GM12878 (cell line): ENCODE results near the gene LYL1. TPM values are rescaled to one million over a fixed set of nuclear protein-coding genes. Genes with fewer than 3 reads are reported as not detected.

Source experiments
- ETV6 ChIP-seq, 2 experiments: fragments of 450-650 bp in 1 of 2; IDR thresholded peaks in 1 of 2; conservative IDR thresholded peaks in 1 of 2; 2 replicates each; pipeline ENCODE4 v1.6.1; 2014; ENCODE audit warnings: antibody characterized with exemption in 1 of 2, borderline replicate concordance in 1 of 2, low read depth in 1 of 2, mild to moderate bottlenecking in 1 of 2, moderate library complexity in 1 of 2
- FOS ChIP-seq: IDR thresholded peaks from 3 replicates; pipeline ENCODE4 v1.6.1; 2011; ENCODE audit warnings: borderline replicate concordance; ENCODE audit not compliant: insufficient read length; ENCODE audit errors: extremely low read depth
- GABPA ChIP-seq: IDR thresholded peaks from 2 replicates; pipeline ENCODE4 v1.6.1; 2014; ENCODE audit warnings: antibody characterized with exemption, low read depth, mild to moderate bottlenecking, inconsistent platforms
- NBN ChIP-seq: fragments of 450-650 bp; IDR thresholded peaks from 2 replicates; pipeline ENCODE4 v1.6.1; 2016
- POLR2A ChIP-seq: IDR thresholded peaks from 2 replicates; pipeline ENCODE4 v1.6.1; 2011; ENCODE audit warnings: low read depth, mild to moderate bottlenecking, low read length
- RFX5 ChIP-seq: IDR thresholded peaks from 2 replicates; pipeline ENCODE4 v1.6.1; 2011; ENCODE audit warnings: low read depth, low read length, improper control_type of control experiment
- polyA plus RNA-seq, 11 experiments: library from polyadenylated mRNA; depleted of rRNA in 4 of 11; unstranded in 6 of 11; stranded (reverse) in 5 of 11; fragments of >200 nt; fragmentation: Nextera tagmentation in 4 of 11; fragmentation: Illumina TruSeq in 1 of 11; extraction: Ambion mirVana in 4 of 11; extraction: Trizol in 1 of 11; gene quantifications; 1 replicate in 1 of 11; 2 replicates in 10 of 11; pipeline versions ENCODE4 v1.2.1 to v1.2.3, GENCODE V29; 2011 to 2016; ENCODE audit warnings: inconsistent platforms in 2 of 11, missing spikeins in 2 of 11, low read depth in 1 of 11
- total RNA-seq, 4 experiments: library from RNA; depleted of rRNA in 3 of 4; stranded (reverse); fragments of >200 nt in 3 of 4; fragmentation: Illumina TruSeq in 1 of 4; extraction: Trizol in 1 of 4; gene quantifications; 2 replicates each; pipeline versions ENCODE4 v1.2.1 to v1.2.3, GENCODE V29; 2013 to 2021
- TF ChIP-seq, protein P1 (sequence below): fragments of 450-650 bp; IDR thresholded peaks from 2 replicates; pipeline ENCODE4 v1.6.1; 2017; ENCODE audit warnings: borderline replicate concordance
- TF ChIP-seq, protein P2 (sequence below): IDR thresholded peaks from 2 replicates; pipeline ENCODE4 v1.6.1; 2012; ENCODE audit warnings: low read depth, low read length, improper control_type of control experiment
- TF ChIP-seq, protein P3 (sequence below): fragments of 150-350 bp; IDR thresholded peaks from 2 replicates; pipeline ENCODE4 v1.6.1; 2014; ENCODE audit warnings: mild to moderate bottlenecking, low read depth, low read length
- TF ChIP-seq, protein P4 (sequence below): IDR thresholded peaks from 2 replicates; pipeline ENCODE4 v1.6.1; 2011; ENCODE audit warnings: borderline replicate concordance, low read depth, mild to moderate bottlenecking, moderate library complexity, mixed read lengths, low read length; ENCODE audit not compliant: insufficient read depth; ENCODE audit errors: extremely low read length

Gene LYL1
- total and polyA plus RNA-seq, 10 of the 15 experiments (the other 5 are each of a cell fraction or from before 2014, with no cell fraction given), result 0.10 to 34.8 (median 4.4) TPM

DNA sequence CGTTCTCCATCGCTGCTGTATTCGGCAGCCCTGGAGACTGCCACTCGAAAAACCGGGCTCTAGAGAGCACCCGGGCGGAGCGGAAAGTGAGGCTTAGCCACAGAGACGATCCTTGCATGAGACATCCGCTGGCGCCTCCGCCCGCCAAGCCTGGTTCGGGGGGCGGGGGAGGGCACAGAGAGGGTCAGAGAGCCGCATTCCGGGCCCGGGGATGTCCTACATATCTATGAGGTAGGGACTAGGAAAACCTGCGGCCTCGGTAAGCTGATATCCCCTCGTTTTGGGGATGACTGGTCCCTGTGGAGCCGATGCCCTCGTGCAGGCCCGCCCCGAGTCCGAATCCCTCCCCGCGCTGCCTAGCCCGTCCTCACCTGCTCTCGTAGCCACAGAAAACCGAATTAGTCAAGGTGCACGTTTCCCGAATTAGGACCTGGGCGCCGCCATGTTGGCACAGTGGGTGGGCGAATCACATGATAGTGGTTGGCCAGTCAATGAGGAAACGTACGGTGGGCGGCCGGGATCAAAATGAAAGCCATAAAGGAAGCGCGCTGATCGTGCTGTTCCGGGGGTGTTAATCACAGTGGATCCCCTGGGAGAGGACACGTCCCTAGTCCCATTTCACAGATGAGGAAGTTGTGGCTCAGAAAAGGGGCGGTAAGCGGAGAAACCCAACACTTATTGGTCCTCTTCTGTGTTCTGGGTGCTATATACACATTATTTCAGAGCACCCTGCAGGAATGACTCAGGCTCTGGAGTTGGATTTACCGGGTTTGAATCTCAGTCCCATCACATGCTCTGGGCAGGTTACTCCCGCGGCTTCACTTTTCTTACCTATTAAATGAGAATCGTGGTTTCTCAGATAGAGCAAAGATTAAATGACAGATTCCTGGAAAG, 13.9 kb upstream of the LYL1 start, which contains the start of gene TRMT1 (continued):
- TF ChIP-seq, protein P1, sequence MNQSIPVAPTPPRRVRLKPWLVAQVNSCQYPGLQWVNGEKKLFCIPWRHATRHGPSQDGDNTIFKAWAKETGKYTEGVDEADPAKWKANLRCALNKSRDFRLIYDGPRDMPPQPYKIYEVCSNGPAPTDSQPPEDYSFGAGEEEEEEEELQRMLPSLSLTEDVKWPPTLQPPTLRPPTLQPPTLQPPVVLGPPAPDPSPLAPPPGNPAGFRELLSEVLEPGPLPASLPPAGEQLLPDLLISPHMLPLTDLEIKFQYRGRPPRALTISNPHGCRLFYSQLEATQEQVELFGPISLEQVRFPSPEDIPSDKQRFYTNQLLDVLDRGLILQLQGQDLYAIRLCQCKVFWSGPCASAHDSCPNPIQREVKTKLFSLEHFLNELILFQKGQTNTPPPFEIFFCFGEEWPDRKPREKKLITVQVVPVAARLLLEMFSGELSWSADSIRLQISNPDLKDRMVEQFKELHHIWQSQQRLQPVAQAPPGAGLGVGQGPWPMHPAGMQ, result no peak
- TF ChIP-seq POLR2A (peak; percentile 73), FOS (no peak), GABPA (peak; percentile 72; the same call in 1 of the 2 replicates), ETV6 (conservative IDR thresholded peaks at IDR 0.05 in 1 of 2, IDR thresholded peaks at IDR 0.05 in 1 of 2; ENCODE audit: borderline replicate concordance in 1 of 2, low read depth in 1 of 2) (no peak), RFX5 (no peak), NBN (peak; percentile 94; the same call in 1 of the 2 replicates)
- TF ChIP-seq, protein P2, sequence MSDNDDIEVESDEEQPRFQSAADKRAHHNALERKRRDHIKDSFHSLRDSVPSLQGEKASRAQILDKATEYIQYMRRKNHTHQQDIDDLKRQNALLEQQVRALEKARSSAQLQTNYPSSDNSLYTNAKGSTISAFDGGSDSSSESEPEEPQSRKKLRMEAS, result peak; percentile 100
- TF ChIP-seq, protein P3, sequence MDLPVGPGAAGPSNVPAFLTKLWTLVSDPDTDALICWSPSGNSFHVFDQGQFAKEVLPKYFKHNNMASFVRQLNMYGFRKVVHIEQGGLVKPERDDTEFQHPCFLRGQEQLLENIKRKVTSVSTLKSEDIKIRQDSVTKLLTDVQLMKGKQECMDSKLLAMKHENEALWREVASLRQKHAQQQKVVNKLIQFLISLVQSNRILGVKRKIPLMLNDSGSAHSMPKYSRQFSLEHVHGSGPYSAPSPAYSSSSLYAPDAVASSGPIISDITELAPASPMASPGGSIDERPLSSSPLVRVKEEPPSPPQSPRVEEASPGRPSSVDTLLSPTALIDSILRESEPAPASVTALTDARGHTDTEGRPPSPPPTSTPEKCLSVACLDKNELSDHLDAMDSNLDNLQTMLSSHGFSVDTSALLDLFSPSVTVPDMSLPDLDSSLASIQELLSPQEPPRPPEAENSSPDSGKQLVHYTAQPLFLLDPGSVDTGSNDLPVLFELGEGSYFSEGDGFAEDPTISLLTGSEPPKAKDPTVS, result no peak
- TF ChIP-seq, protein P4, sequence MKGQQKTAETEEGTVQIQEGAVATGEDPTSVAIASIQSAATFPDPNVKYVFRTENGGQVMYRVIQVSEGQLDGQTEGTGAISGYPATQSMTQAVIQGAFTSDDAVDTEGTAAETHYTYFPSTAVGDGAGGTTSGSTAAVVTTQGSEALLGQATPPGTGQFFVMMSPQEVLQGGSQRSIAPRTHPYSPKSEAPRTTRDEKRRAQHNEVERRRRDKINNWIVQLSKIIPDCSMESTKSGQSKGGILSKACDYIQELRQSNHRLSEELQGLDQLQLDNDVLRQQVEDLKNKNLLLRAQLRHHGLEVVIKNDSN, result peak; percentile 92
